Activated CD8-positive, alpha-beta memory T cell treated with anti-CD3 and anti-CD28 coated beads, Interleukin-2, amount 50 U/mL, for 24 hours (primary cell): Measurements from ENCODE around the gene PRSS50.

Experiments used
- DNase-seq: peaks from one replicate; pipeline ENCODE4 v3.0.0-alpha.2; 2020; ENCODE audit errors: extremely low read depth

Gene PRSS50

DNA sequence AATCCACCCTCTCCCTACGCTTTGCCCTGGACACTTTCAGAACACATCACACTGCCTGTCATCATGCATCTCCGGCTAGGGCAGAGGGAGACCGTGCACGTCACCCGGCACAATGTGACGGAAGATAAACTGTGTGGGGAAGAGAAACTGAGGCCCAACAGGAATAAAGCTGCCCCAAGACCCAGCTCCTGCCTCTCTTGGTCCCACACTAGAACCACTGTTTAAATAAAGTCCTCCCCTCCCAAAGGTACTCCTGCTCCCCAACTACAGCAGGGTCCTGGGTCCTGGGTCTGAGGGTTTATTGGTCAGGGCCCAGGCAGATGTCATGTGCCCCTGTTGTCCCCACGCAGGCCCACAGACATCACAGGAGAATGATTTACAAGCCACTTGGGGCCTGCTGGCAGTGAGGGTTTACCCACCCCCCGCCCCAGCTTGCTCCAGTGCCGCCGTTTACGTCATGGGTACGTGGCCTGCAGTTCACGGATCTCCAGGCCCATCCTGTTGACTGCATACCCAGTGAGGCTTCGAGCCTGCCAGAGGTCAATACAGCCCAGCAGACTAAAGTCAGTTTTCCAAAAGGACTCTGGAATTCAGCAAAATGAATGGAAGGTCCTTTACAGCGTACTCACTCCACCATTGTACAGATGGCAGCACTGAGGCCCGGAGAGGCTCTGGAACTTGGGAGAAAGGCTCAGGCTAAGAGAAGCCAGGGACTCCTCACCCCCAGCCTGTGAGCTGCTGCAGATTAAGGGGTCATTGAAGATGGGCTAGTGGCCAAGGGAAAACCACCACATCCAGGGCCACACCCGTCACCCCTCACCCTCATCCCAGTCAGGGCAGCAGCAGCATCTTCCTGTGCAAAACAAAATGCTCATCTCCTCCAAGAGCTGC is 47.4 kb downstream of the PRSS50 start:
- no peak for DNase-seq

DNA sequence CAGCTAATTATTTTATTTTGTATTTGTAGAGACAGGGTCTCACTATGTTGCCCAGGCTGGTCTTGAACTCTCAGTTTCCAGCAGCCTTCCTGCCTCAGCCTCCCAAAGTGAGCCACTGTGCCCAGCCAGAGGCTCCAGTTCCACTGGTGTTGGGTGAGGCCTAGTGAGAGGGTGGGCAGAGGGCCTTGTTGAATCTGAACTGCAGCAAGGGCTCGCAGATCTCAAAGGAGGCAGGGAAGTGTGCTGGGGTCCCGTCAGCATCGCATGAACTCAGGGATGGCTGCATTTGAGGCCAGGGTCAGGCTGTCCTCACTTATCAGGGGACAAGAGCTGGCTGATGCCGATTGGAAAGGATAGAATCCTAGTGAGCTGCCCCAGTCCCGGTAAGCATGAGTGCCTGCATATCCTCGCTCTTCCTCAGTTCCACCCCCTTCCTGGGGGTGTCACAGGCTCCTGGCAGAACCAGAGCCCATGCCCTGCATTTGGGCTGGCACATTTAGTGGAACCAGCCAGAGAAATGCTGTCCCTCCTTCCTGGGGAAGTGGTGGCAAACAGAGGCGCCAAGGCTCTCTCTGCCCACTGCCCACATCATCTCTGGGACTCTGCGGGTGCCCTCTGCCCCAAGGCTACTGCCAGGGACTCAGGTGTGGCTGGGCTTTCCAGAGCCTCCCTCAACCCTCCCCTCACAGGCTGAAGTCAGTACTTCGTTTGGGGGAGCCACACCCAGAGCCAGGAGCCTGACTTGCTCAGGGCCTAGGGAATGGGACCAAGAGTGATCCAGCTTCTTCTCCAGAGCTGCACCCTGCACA is 48.3 kb downstream of the PRSS50 start:
- DNase-seq: no peak

DNA sequence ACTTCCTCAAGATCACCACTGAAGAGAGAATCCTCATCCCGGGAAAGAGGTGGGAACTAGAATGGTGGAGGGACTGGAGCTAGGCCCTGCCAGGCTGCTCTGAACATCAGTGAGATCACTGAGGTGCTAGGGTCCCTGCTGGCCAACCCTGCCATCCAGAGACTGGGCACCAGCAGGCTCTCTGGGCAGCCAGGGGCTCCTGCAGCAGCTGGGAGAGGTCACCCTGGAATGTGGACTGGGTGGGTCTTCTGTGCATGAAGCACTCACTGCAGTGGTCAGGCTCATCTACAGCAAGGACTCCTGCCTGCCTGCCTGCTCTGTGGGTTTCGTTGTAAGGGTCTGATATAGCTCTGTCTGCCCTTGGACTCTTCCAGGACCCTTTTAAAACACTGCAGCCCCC is 49.1 kb downstream of the PRSS50 start:
- no peak for DNase-seq

DNA sequence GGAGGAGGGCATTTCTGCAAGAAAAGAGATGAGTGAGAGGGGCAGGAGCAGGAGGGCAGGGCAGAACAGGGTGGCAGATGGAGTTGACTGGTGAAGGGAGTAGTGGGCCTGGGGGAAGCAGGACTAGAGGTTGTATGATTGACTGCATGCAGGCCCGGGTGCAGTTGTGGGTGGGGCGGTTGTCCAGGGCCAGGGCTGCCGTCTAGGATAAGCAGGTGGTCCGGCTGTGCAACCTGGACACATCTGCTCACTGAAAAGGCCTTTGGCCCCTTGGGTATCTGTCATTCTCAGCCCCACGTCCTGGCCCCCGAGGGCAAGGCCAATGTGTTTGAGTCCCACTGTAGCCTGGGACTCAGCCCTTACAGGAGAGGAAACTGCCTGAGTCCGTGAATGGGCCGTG is 49.6 kb downstream of the PRSS50 start:
- no peak for DNase-seq

DNA sequence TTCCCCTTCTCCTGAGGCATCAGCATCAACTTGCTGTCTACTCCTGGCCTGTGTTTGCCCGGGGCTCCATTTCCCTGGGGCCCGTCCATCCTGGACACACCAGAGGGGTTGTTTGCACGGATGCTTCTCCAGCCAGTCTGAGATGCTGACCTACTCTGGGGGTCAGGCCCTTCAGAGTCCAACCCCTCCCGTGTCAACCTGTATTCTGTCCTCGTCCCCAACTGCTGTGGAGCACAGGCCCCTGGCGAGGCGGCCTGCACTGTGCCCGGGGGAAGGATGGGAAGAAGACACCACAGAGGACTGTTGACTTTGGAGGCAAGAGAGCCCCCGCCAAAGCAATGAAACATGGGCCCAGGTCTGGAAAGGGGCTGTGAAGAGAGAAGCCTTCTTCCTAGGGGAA is 50.0 kb downstream of the PRSS50 start:
- DNase-seq: no peak

DNA sequence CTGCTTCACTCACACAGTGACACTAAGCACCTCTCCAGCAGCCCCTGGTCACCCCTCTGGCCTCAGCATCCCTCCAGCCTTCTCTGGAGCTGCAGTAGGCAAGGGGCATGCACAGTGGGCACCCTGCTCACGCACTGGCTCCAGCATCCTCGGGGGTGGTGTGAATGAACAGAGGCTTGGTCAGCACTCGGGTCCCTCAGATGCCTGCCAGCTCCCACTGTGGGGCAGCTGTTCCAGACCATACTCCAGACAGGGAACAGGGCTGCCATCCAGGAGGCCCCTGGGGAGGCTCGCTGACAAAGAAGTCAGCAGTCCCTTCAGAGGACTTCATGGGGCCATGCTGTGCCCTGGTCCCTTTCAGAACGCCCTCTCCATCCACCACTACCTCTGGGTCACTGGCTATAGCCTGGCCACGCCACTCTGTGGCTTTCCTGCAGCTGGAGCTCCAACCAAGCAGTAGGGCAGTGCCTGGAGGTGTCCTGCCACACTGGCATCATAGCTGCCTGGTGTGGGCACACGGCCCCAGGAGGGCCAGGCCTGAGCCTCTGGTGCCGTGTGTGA is 50.5 kb downstream of the PRSS50 start:
- no peak for DNase-seq

DNA sequence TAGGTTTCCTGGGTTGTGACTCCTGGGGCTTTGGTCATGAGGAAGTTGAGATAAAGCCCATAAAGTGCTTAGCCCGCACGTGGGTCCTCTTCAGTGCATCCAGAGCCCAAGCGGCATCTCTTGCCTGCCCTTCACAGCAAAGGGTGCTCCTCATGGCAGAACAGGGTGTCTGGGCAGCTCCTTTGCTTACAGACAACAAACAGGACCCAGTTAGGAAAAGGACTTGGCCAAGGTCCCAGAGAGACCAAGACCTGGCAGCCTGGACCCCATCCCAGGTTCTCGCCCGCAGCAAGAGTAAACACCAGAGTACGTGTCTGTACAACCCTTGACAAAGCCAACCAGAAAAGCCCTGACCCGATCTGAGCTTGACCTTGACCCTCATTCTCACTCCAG is 51.2 kb downstream of the PRSS50 start:
- DNase-seq: no peak

DNA sequence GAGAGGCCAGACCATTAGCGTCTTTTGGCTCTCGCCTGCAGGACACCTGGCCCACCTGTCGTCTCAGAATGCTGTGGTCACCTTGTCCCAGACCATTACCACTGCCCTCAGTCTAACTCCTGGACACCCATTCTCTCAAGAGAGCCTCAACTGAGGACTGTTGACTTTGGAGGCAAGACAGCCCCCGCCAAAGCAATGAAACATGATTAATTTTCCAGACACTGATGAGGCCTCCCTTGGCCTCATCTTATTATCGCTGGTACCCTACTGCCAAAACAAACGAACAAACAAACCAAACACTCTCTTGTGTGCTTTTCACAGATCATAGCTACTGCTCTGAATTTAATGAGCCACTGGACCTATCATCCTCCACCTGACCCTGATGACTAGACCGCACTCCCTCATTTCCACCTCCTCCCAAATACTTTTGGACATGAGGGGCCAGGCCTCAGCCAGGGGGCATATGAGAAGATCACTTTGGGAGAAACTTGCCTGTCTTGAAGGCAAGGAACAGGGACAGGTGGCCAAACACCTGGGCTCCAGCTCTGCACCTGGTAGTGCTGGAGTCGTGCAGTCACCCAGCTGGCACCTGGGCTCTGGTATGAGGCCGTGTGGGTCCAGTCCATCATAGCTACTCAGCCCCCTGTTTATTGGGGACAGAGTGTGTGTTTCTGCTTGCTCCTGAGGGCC is 51.8 kb downstream of the PRSS50 start:
- no peak for DNase-seq

DNA sequence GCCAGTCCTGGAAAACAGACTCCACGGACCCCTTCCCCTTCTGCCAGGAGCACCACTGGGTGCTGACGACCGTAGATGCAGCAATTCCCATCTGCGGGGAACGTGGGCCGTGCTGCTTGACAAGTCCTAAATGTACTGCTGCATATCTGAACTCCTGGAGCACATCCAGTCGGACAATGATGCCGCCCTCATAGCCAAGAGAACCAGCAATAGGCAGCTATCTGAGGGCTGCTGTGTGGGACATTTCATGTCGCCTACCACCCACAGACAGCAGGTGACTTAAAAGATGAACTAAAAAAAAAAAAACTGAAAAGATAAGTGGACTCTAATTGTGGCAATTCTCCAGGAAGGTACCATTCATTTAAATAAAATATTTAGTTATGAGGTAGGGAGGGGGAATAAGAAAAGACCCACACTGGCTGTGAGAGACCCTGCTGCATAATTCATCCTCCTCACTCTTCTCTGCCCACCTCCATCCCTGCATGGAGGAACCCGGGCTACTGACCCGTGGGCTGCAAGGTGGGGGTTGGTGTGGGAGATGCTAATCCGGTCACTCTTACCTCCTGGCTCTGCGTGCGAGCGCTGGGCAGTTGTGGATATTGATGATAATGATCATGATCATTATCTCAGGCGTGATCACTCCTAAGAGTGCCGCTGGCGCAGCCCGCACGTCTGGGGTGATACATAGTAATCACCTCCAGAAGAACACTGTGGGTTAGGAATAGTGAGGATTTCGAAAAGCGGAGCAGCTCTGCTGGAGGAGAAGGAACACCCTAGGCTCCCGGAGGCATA is 52.5 kb downstream of the PRSS50 start:
- no peak for DNase-seq

DNA sequence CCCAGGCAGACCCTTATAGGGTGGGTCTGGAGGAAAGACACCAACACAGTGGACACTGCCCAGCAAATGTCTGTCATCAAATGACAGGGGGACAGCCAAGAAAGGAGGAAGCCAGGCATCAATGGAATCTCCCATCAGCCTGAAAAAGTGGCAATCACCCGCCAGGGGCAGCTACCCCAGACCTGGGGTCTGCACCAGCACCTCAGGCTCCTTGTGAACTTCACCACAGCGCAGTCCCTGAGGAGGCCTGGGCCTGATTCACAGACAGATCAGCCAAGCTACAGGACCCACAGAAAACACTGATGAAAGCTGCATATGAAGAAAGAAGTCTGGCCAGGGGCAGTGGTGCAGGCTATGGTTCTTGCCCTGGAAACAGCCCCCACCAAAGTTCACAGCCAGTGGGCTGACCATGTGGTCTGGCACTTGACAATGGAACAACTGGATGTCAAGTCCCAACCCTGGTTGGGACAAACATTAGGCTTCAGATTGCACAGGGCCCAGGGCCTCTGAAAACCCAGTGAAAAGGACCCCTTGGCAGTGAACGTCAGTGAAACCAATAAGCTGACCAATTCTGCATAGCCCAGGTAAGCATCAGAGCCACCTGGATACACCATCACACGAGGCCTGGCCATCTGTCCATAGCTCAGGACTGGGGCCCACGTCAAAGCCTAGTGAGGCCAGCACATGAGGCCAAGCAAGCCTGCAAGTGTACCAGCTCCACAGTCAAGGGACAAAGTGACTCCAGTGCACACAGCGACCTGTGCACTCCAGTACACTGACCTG is 53.3 kb downstream of the PRSS50 start:
- DNase-seq: no peak

DNA sequence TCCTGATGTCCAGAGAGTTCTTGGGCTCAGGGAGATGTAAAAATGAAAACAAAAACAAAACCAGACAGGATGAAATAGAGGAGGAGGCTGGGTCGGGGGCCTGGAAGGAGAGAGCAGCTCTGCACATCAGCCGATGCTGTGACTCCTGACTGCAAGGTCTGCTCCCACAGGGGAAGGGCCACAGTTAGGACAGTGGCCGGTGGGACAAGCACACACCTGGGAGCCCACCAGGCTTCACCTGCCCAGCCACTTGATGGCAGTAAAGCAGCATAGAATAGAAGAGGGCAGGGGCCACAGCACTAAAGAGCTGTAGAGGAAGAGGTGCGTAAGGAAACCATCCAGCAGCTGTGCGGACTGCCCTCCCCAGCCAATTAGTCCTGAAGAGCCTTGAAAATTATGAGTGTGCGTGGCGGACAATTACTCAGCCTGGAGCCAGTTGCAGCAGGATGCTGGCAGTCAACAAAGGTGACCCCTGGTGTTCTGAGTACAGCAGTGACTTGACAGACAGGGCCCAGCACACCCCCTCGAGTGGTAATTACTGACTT is 54.0 kb downstream of the PRSS50 start:
- DNase-seq: no peak

DNA sequence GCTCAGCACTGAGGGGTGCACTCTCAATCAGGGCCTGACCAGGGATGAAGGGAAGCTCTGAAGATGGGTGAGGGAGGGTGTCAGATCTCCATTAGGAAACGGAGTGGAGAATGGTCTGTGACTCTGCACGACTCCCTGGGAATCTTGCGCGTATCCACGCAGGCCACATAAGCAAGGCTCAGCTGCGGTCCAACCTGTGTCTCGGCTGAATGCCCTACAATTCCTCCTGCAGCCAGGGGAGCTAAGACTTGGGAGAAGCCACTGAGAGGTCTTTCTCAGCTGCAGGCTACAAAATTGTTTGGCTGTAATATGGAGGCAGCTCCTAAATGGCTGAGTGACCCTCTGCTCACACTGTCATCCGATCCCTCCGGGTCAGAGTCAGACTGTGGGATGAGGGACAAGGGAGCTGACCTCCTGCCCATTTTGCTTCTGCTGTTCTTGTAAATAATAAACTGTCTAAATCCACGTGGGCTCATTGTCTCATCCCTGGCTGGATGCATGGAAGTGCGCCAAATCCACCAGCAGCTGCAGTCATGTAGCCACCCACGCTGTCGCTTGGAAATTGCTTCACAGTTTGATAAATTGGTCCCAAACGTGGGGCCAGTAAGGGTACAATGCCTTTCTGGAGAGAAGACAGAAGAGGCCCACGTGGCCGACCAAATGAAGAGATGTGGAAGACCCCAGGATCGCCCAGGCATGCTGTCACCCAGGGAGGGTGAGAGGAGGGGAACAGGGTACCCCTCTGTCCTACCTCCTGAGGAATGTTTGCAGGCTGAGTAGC is 54.7 kb downstream of the PRSS50 start:
- DNase-seq: no peak
